Measurements from ENCODE around the gene NETO1.

The NETO1 gene

GRCh38 chr18:72727038-72727655 is 140.6 kb downstream of the NETO1 start:
- DNase-seq = no peak

GRCh38 chr18:72726201-72726600 is 141.6 kb downstream of the NETO1 start:
- no peak for DNase-seq

- no peak for DNase-seq
Measured at GRCh38 chr18:72721330-72721729, 146.5 kb downstream of the NETO1 start.

GRCh38 chr18:72720116-72720515 is 147.7 kb downstream of the NETO1 start:
- peak; percentile 34 for DNase-seq

GRCh38 chr18:72704202-72704601 is 163.6 kb downstream of the NETO1 start:
- DNase-seq = no peak

- DNase-seq = no peak
Measured at GRCh38 chr18:72700961-72701710, 166.7 kb downstream of the NETO1 start.

- DNase-seq = no peak
Measured at GRCh38 chr18:72697706-72698105, 170.1 kb downstream of the NETO1 start.

GRCh38 chr18:72692595-72692994 is 175.2 kb downstream of the NETO1 start:
- no peak for DNase-seq

Data from NCI-H1436 treated with DMSO at 0.1 percent for 48 hours (cell line).